Right atrium auricular region (tissue), 2 donors: ENCODE data around the gene STAB2. TPM values are rescaled to one million over a fixed set of nuclear protein-coding genes. Genes with fewer than 3 reads are reported as not detected.

Source experiments
- DNase-seq: peaks from one replicate; pipeline ENCODE4 v3.0.0-alpha.2; 2019; ENCODE audit warnings: low spot score
- H3K27ac ChIP-seq, 2 donors: fragments of 200-600 bp; sonication (generic); 1 replicate in 1 of 2; 2 replicates in 1 of 2; pipeline ENCODE4 v1.5.1; 2016 to 2019
- H3K27me3 ChIP-seq, 2 donors: fragments of 200-600 bp; sonication (generic); one replicate each; pipeline versions ENCODE4 v1.5.1 to v1.6.0; 2017 to 2019
- H3K36me3 ChIP-seq: fragments of 200-600 bp; sonication (generic); one replicate; pipeline ENCODE4 v1.5.1; 2016
- H3K4me1 ChIP-seq, 2 donors: fragments of 200-600 bp; sonication (generic); one replicate each; pipeline versions ENCODE4 v1.5.1 to v1.6.0; 2017 to 2019
- H3K4me3 ChIP-seq, 2 donors: fragments of 200-600 bp; sonication (generic); 1 replicate in 1 of 2; 2 replicates in 1 of 2; pipeline ENCODE4 v1.5.1; 2017 to 2019; ENCODE audit warnings: mild to moderate bottlenecking in 1 of 2, moderate library complexity in 1 of 2
- H3K9me3 ChIP-seq, 2 donors: fragments of 200-600 bp; sonication (generic); one replicate each; pipeline ENCODE4 v1.5.1; 2019
- CTCF ChIP-seq, 2 donors: fragments of 200-600 bp; sonication (generic); IDR thresholded peaks; one replicate each; pipeline ENCODE4 v1.5.1; 2019; ENCODE audit warnings: antibody characterized with exemption in 2 of 2
- total RNA-seq, 2 donors: library from RNA; depleted of rRNA; stranded (reverse); fragments of >200 nt; gene quantifications; one replicate each; pipeline ENCODE4 v1.1.0, GENCODE V29; 2016

The STAB2 gene
- total RNA-seq, 2 donors from 2014 or later = 0.11 TPM; not detected in 1

GRCh38 chr12:103771466-103771865, 184.4 kb downstream of the STAB2 start:
- DNase-seq = no peak
- Histone ChIP-seq H3K27ac (no peak overlapping the region), H3K27me3 (no peaks in the 10 kb centered on the region), H3K9me3 (no peaks in the 10 kb centered on the region), H3K4me3 (no peak overlapping the region), H3K4me1 (peaks cover 0 to 16% of the 10 kb centered on the region in 2 donors), H3K36me3 (peaks cover 1% of the 10 kb centered on the region)
- TF ChIP-seq CTCF (IDR thresholded peaks at IDR 0.05) = peak in 1 of 2 donors; percentile 56

- Histone ChIP-seq H3K4me3 (no peak overlapping the region), H3K9me3 (no peaks in the 10 kb centered on the region), H3K36me3 (peaks cover 12% of the 10 kb centered on the region), H3K4me1 (peaks cover 0 to 16% of the 10 kb centered on the region in 2 donors), H3K27me3 (no peaks in the 10 kb centered on the region), H3K27ac (no peak overlapping the region)
- DNase-seq = no peak
- no peak for TF ChIP-seq CTCF (IDR thresholded peaks at IDR 0.05)
Observed at GRCh38 chr12:103772367-103773108, 185.5 kb downstream of the STAB2 start.

GRCh38 chr12:103773109-103773910, 186.2 kb downstream of the STAB2 start:
- Histone ChIP-seq H3K27me3 (no peaks in the 10 kb centered on the region), H3K27ac (no peak overlapping the region), H3K4me1 (peaks cover 0 to 16% of the 10 kb centered on the region in 2 donors), H3K4me3 (no peak overlapping the region), H3K36me3 (peaks cover 14% of the 10 kb centered on the region), H3K9me3 (no peaks in the 10 kb centered on the region)
- no peak for TF ChIP-seq CTCF (IDR thresholded peaks at IDR 0.05)
- DNase-seq = no peak

GRCh38 chr12:103774977-103775560, 188.0 kb downstream of the STAB2 start:
- H3K4me1 ChIP-seq = peaks cover 0 to 16% of the 10 kb centered on the region in 2 donors
- no peaks in the 10 kb centered on the region for H3K9me3 ChIP-seq
- H3K27ac ChIP-seq = no peak overlapping the region
- no peaks in the 10 kb centered on the region for H3K27me3 ChIP-seq
- peaks cover 17% of the 10 kb centered on the region for H3K36me3 ChIP-seq
- H3K4me3 ChIP-seq = no peak overlapping the region
- no peak for DNase-seq
- no peak for TF ChIP-seq CTCF (IDR thresholded peaks at IDR 0.05)

- Histone ChIP-seq H3K9me3 (no peaks in the 10 kb centered on the region), H3K36me3 (peaks cover 18% of the 10 kb centered on the region), H3K4me3 (no peak overlapping the region), H3K4me1 (peaks cover 0 to 2% of the 10 kb centered on the region in 2 donors), H3K27ac (no peak overlapping the region), H3K27me3 (no peaks in the 10 kb centered on the region)
- TF ChIP-seq CTCF (IDR thresholded peaks at IDR 0.05) = no peak
- DNase-seq = no peak
Observed at GRCh38 chr12:103778781-103779180, 191.7 kb downstream of the STAB2 start.
